ENCODE results near the gene MAP3K14. TPM values are rescaled to one million over a fixed set of nuclear protein-coding genes. Genes with fewer than 3 reads are reported as not detected.
A peak's percentile ranks its signal among the peaks of the same experiment; 100 is the strongest.
"Not testable (repeated sequence)": the region's sequence is repeated elsewhere in the genome, so short reads cannot be mapped to it uniquely, and the experiment has no call there.

MAP3K14 gene
- 16.6 TPM for total RNA-seq
- long read RNA-seq, full-length matches to known transcripts: 8 of 26 reads
- long read RNA-seq, partial matches to known transcripts: 11 of 26 reads
- long read RNA-seq, other reads (novel, unspliced or antisense): 7 of 26 reads

GRCh38 chr17:45316434-45317110 is at the start of gene MAP3K14:
TSS of gene MAP3K14 (minus strand) at chr17:45317020. CDS start at chr17:45290745, 26,275 bp downstream.
- intact Hi-C loops (cut with micrococcal nuclease): no loop called here

DNA sequence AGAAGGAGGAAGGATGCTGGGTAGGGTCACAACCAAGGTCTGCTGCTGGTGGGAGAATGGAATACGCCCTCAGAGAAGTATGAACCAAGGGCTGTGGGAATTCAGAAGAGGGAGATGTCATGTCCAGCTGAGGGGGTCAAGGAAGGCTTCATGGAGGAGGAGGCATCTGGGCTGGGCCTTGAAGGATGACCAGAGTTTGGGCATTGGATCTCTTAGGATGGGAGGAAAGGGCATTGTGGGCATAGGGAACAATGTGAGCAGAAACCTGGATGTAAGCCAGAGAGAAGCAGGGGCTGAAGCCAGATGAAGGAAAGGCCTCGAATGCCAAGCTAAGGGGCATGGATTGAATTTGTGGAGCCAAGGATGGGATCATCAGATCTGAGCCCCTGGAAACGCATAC is 49.2 kb upstream of the MAP3K14 start:
- ATAC-seq: no peak
- intact Hi-C loops (cut with micrococcal nuclease): no loop called here
- DNase-seq: no peak

More at GRCh38 chr17:45316434-45317110, at the start of gene MAP3K14:
- DNase-seq (peak; percentile 88), ATAC-seq (peak; percentile 56)

- intact Hi-C loops (cut with micrococcal nuclease): no loop called here
- no peak for DNase-seq
Measured at GRCh38 chr17:45364531-45365390, 47.9 kb upstream of the MAP3K14 start.

DNA sequence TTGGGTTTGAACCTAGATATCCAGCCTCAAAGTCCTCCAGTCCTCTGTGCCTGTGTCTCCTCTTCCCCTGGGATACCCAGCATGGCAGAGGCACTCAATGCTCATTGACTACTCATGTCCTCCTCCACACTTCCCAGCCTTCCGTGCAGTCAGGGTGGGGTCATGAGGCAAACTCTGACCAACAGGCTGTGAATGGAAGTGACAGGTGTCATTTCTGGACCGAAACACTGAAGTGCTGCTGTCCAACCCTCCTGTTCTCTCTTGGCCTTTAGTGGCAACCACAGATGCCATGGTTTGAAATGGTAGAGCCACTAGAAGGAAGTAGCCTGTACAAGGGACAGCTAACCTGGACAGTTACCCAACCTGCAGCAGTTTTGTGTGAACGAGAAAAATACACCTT is 46.7 kb upstream of the MAP3K14 start:
- intact Hi-C loops (cut with micrococcal nuclease): no loop called here
- DNase-seq (no peak), ATAC-seq (no peak)

More at GRCh38 chr17:45364531-45365390, 47.9 kb upstream of the MAP3K14 start:
- ATAC-seq: peak; percentile 42

GRCh38 chr17:45361976-45362375 is 45.2 kb upstream of the MAP3K14 start:
- DNase-seq: no peak
- ATAC-seq: no peak
- intact Hi-C loops (cut with micrococcal nuclease): no loop called here

DNA sequence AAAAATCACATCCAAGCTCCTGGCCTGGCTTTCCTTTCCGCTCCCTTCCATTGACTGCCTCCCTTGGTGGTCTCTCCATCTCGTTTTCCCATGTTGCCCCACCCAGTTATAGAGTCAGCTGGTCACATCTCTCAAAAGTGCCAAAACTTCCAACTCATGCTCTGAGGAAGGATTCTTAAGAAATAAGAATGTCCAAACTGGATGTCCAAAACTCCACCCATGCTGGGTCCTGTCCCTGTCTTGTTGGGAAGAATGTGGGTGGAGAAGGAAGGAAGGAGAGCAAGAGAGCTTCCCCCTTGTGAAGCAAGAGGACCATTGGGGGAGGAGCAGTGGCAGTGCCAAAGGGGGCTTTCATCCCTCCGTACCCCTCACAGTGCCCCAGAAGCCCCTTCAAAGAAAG is 44.6 kb upstream of the MAP3K14 start:
- ATAC-seq (no peak), DNase-seq (no peak)
- intact Hi-C loops (cut with micrococcal nuclease): no loop called here

DNA sequence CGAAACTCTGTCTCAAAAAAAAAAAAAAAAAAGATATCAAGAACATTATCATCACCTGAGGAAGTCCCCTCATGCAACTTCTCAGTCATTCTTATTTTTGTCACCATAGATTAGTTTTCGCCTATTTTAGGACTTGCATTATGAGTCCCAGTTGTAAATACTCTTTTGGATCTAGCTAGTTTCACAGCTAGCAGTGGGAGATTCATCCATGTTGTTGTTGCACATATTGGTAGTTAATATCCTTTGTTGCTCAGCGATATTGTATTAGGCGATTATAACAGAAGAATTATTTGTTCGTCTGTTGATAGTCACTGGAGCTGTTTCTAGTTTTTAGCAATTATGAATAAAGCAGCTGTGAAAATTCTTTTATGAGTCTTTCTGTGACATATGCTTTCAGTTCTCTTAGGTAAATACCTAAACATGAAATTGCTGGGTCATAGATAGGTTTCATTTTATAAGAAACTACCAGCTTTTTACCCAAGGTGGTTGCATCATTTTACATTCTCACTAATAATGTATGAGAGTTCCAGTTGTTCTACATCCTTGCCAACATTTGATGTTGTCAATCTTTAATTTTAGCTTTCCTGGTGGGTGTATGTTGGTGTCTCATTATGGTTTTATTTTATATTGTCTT is 40.7 kb upstream of the MAP3K14 start:
- no peak for ATAC-seq
- intact Hi-C loops (cut with micrococcal nuclease): no loop called here
- DNase-seq: no peak

- DNase-seq (no peak), ATAC-seq (no peak)
Measured at GRCh38 chr17:45355087-45355486, 38.3 kb upstream of the MAP3K14 start.

GRCh38 chr17:45353043-45353442 is 36.2 kb upstream of the MAP3K14 start:
- ATAC-seq (no peak), DNase-seq (no peak)
- intact Hi-C loops (cut with micrococcal nuclease): no loop called here

More at GRCh38 chr17:45355087-45355486, 38.3 kb upstream of the MAP3K14 start:
- intact Hi-C loops (cut with micrococcal nuclease): no loop called here

- intact Hi-C loops (cut with micrococcal nuclease): no loop called here
- ATAC-seq: no peak
- DNase-seq: no peak
Measured at GRCh38 chr17:45351831-45352230, 35.0 kb upstream of the MAP3K14 start.

GRCh38 chr17:45347444-45347843 is 30.6 kb upstream of the MAP3K14 start:
- DNase-seq: no peak
- ATAC-seq: no peak
- intact Hi-C loops (cut with micrococcal nuclease): no loop called here

- intact Hi-C loops (cut with micrococcal nuclease): no loop called here
- ATAC-seq: peak; percentile 67
- peak; percentile 56 for DNase-seq
Measured at GRCh38 chr17:45346216-45347015, 29.6 kb upstream of the MAP3K14 start.

GRCh38 chr17:45345554-45346215 is 28.9 kb upstream of the MAP3K14 start:
- intact Hi-C loops (cut with micrococcal nuclease): no loop called here
- no peak for DNase-seq
- ATAC-seq: peak; percentile 77

DNA sequence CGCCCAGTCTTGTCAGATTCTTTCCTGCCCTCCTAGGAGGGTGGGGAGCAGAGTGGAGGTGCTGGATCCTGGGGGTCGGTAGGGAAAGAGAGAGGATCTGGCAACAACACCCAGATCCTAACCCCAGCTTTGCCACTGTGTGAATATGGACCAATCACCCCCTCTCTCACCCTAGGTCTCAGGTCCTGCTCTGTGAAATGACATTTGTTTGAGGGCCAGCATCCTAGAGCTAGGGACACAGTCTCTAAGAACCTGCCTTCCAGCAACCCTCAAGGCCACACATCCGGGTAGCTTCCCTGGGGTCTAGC is 28.4 kb upstream of the MAP3K14 start:
- ATAC-seq (no peak), DNase-seq (peak; percentile 40)
- intact Hi-C loops (cut with micrococcal nuclease): no loop called here

DNA sequence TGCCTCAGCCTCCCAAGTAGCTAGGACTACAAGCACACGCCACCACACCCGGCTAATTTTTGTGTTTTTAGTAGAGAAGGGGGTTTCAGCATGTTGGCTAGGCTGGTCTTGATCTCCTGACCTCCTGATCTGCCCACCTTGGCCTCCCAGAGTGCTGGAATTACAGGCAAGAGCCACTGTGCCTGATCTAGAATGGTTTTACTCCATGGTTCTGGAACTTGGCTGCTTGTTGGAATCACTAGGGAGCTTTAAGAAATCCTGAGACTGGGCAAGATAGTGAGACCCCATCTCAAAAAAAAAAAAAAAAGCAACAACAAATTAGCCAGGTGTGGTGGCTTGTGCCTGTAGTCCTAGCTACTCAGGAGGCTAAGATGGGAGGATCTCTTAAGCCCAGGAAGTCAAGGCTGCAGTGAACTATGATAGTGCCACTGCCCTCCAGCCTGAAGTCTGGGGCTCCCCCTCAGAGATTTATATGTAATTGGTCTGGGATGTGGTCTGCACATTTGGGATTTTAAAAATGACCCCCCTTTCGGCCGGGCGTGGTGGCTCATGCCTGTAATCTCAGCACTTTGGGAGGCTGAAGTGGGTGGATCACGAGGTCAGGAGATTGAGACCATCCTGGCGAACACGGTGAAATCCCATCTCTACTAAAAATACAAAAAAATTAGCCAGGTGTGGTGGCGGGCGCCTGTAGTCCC is 27.3 kb upstream of the MAP3K14 start:
- ATAC-seq; DNase-seq; intact Hi-C loops (cut with micrococcal nuclease): not testable (repeated sequence)

DNA sequence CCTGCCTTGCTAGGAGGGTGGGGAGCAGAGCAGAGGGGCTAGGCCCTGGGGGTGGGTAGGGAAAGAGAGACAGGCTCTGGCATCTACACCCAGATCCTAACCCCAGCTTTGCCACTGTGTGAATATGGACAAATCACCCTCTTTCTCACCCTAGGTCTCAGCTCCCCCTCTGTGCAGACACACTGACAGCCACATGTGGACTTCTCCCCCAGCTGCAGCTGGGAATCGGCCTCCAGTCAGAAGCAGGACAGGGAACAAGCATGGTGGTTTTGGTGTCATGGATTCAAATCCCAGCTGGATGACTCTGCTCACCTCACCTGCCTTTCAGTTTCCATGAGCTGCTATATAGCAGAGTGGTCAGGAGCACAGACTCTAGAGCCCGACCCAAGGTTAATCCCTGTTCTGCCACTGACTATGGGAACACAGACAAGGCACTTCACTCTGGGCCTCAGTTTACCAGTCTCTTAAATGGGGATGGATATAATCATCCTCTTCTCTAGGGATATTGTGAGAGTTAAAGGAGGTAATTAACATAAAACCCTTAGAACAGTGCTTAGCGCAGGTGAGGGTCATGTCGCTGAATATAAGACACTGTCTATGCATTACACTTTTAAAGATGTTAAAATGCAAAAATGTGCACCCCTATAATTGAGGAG is 26.2 kb upstream of the MAP3K14 start:
- intact Hi-C loops (cut with micrococcal nuclease): no loop called here
- DNase-seq (no peak), ATAC-seq (no peak)

DNA sequence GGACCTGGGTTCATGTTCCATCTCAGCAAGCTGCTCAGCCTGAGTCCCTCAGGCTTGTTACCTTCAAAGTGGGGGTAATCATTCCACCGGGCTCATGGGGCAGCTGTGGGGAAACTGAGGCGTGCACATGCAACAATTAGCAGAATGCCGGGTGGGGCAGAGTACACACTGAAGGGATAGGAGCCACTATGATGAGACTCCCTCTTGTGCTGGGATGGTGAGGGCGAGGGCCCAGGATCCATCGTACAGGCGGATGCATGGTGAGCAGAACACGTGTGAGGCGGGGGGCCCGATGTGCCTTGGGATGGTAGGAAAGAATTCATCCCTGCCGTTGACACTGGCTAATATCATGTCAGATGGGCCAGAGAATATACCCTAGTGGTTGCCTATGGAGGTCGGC is 25.5 kb upstream of the MAP3K14 start:
- intact Hi-C loops (cut with micrococcal nuclease): no loop called here

More for the DNA sequence above, 25.5 kb upstream of the MAP3K14 start:
- DNase-seq (no peak), ATAC-seq (no peak)
